HG02973 (cell line): Measurements from ENCODE around the gene CRADD.
"Not testable (repeated sequence)": the region's sequence is repeated elsewhere in the genome, so short reads cannot be mapped to it uniquely, and the experiment has no call there.

Experiments
- ATAC-seq: cut with Tn5 transposase; IDR thresholded peaks from one replicate; pipeline ENCODE4 v1.9.1; 2021; ENCODE audit warnings: moderate library complexity; ENCODE audit not compliant: unreplicated experiment

The CRADD gene

GRCh38 chr12:93756288-93756687 lies 79.1 kb downstream of the CRADD start:
- no peak for ATAC-seq

GRCh38 chr12:93757792-93758694 lies 80.9 kb downstream of the CRADD start:
- no peak for ATAC-seq

- ATAC-seq: no peak
Measured at GRCh38 chr12:93758801-93759373, 81.7 kb downstream of the CRADD start.

DNA sequence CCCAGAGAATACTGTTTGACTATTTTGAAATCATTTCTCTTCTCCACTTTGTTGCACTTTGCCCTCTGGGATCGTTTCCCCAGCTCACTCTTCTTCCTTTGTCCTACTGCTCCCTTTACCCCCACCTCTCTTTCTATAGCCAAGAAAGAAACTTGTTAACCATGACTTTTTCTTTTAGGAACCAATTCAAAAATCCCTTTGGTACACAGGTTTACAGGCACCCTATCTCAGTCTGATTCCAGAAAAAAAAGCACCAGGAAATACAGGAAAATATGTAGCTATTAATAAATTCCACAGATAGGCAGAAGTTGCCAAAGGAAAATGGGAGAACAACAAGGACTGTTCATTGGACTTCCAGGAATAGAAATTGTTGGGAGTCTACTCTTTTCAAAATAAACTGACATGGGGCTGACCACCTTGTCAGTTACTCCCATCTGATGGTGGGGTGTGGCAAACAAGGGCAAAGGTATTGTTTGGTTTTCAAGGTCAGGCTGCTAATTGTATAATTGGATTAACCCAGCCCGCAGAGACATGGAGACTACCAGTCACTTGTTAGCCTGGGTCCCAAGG lies 82.4 kb downstream of the CRADD start:
- ATAC-seq: no peak

GRCh38 chr12:93760275-93760875 lies 83.2 kb downstream of the CRADD start:
- no peak for ATAC-seq

DNA sequence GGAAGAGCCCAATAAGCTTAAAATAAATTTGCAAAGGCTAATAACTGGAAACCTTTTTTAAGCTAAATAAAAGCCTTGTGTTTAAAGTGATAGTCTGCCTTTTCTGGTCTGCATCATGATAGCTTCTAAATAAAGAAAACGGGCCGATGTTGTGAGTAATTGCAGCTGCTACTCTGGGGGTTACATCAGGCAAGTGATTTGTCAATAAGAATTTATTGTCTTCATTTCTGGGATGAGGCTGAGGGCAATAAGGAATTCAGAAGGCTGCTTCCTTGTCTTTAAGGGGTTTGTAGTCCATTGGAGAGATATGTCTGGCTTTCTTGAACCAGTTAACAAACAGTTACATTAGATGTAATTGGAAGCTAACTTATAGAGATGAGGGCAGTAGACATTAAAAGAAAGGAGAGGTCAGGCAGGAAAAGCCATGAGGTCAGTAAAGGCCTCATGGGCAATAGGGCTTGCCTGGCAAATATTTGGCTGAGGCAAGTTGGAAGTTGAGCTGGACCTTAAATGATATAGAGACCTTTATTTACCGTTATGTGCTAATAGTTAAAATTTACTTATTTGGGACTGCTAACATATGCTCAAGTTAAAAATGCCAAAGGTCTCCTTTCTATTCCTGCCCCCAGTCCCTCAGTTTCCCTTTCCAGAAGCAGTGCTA lies 85.0 kb downstream of the CRADD start:
- ATAC-seq: no peak

DNA sequence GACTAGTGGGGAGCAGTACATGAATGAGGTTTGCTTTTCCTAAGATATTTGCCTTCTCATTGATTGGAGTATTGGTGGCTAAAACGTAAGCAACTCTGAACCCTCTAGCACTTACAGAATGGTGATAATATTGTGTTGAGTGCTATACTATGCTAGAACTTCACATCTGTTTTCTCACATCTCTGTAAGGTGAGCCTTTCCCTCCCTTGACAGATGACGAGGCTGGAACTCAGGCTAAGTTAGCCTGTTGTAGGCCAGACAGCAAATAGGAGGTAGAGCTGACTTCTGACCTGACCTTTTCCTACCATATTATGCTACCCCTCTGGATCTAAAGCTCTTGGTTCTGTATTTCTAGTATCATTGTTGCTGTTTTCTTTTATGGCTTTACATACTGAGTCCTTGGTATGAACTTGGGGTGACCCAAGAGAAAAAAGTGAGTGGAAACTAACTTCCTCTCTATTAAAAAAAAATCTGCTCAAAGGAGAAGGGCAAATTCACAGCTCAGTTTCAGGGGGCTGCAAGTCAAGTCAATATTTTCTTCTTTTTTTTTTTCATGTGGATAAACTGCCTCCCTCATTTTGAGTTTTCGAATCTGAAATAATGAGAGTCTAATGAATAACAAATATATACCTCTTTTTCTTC lies 85.9 kb downstream of the CRADD start:
- no peak for ATAC-seq

DNA sequence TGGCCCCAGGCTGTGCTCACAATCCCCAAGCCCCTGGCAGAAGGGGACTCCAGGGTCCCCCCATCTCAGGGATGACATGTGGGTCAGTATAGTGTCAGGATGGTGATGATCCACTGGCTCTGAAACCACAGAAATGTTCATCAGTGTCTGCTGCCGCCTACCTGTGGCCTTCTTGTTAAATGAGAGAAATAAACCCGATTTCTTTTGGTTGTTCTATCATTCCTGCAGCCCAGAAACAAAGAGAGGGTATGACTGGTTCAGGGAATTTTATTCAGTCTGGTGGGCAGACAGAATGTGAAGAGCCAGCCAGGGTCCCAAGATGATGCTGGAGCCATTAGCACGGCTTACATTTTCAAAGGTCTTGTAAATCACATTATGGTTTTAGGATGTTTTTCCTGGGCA lies 86.6 kb downstream of the CRADD start:
- no peak for ATAC-seq

DNA sequence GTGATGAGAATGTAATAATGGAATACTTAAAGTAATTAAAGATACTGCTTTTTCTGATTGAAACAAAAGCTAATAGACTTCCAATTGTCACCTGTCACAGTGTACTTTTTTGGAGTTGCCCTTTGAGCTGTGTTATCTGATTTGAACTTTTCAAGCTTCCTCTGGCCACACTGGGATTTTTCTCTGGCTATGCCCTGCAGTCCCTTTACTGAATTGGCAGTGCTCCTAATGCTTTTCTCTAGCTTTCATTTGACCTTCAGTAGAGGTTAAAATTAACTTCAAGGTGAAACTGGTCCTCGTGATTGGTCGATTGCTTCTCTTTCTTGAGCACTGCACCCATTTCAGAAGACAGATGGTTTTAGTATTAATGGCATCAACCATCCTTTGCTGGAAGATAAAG lies 89.2 kb downstream of the CRADD start:
- no peak for ATAC-seq

- no peak for ATAC-seq
Measured at GRCh38 chr12:93766796-93767523, 89.8 kb downstream of the CRADD start.

DNA sequence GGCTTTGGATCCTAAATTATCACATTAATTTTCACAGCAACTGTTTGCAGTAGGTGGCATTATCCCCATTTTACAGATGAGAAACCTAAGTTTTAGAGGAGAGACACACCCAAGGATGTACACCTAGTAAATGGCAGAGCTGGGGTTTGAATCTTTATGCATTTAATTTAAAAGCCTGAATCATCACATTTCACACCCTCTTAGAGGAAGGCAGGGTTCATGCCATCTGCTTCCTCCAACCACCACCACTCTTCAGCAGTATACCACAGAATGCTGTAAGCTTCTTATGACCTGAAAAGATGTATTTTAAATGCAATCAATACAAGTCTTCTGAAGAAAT lies 90.3 kb downstream of the CRADD start:
- no peak for ATAC-seq

- ATAC-seq: no peak
Measured at GRCh38 chr12:93772003-93772700, 95.0 kb downstream of the CRADD start.

GRCh38 chr12:93773122-93773871 lies 96.1 kb downstream of the CRADD start:
- no peak for ATAC-seq

GRCh38 chr12:93776581-93777018 lies 99.4 kb downstream of the CRADD start:
- no peak for ATAC-seq

GRCh38 chr12:93777254-93777653 lies 100.1 kb downstream of the CRADD start:
- no peak for ATAC-seq

DNA sequence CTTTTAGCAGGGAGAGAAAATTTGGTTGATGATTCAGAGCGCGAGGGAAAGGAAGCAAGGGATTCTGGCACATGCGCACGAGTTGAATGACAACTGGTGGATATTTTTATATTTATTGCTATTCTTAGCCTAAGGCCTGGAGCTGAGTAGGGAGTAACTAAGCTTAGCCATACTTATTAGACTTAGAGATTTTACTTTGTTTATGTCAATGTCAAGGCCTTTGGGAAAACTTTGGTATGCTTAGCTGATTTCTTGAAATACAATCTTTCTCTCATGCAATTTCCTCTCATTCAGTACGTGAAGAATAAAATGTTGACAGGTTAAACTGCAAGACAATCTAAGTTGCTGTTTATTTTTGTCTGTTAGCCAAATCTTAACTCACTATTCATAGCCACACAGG lies 101.1 kb downstream of the CRADD start:
- no peak for ATAC-seq

GRCh38 chr12:93778766-93779165 lies 101.6 kb downstream of the CRADD start:
- no peak for ATAC-seq

DNA sequence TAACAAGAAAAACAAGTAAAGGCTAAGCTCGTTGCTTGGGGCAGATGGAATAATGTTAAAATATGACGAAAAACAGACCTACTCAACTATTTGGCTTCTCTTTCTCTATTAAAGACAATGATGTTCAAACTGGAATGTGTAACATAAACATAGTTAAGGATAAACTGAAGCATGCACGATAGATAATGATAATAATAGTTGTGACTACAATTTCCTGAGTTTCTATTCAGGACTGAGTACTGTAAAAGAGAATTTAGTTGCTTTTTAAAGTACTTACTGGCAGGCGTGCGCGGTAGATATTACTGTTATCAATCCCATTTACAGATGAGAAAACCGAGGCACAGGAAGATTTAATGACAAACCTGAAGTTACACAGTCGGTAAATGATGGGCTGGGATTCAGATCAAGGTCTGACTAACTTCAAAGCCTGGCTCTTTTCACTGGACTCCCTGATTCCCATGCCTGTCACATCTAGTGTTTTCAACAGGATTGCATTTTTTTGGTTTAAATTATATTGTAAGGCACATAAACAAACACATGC lies 103.0 kb downstream of the CRADD start:
- no peak for ATAC-seq

DNA sequence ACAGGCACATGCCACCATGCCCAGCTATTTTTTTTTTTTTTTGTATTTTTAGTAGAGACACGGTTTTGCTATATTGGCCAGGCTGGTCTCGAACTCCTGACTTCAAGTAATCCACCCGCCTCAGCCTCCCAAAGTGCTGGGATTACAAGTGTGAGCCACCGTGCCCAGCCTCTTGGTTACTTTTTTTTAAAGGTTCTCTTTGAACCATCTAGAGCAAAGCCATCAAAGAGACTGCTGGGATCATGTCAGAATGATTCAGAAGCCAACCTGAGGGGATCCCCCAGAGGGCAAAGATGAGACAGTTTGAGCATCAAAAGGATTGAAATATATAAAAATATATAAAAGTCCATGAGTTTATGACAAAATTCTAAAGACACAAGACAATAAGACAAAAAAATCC lies 103.7 kb downstream of the CRADD start:
- ATAC-seq: not testable (repeated sequence)
